ENCODE results near the gene SMURF2.

SMURF2 gene

DNA sequence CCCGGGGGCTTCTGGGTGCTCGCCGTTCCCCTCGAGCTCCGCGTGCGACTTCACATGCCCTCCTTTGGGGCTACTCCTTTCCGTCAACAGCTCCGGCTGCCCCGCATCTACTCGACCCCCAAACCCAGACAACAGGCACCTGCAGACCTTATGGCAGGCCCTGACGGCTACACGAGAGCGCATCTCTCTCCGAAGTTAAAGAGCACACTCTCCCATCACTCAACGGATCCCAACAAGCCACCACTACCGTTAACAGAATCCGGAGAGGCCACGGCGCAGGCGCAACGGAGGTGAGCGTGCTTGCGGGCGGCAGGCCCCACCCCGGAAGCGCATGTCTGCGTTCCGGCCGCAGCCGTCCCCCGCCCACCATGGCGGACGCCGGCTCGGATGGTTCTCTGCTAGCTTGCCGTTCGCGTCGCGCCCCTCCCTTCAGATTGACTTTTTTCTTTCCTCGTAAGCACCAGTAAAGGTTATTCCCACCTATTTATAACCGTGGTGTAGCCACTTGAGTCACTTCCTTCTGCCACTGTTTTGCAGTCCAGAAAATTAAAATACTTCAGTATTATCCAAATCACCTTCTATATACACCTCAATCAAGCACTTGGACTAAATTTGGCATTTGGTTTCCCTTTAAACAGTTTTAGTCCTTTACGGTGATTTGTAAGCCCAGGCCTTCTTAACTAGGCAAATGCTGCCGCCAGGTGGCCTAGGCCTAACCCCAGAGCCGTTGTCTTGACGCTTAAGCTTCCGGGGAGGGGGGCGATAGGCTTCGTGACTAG is 165.1 kb downstream of the SMURF2 start, which contains the start of gene POLG2:
POLG2 (minus strand) TSS at position 269 of the 779 bp plus-strand sequence; CDS start at position 183, 86 bp downstream.
- H3K4me3 ChIP-seq (ENCODE audit: low read length), result peak within 1 kb of the TSS; percentile 93
- TF ChIP-seq ZNF274 (IDR thresholded peaks at IDR 0.05; ENCODE audit: low read depth, low read length), result no peak

DNA sequence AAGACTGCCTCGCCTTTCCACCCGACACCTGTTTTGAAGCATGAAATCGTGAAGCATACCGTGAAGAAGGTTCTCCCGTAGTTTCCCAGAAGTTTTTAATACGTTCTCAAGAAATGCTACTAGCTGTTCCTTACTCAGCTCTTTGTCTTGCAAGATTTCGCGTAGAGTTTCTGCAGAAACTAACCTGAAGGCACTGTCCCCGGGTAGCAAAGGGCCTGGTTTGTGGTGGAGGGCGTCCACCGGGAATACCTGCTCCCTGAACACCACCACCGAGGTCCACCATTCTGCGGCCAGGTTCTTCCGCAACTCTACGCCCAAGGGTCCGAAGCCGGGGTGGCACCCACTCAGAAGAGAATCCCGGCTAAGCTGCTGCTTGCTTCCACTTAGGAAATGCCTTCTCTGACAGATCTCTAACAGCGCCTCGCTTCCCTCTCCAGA is 165.7 kb downstream of the SMURF2 start:
- H3K4me3 ChIP-seq (ENCODE audit: low read length), result peak overlapping the region; percentile 93
- no peak for TF ChIP-seq ZNF274 (IDR thresholded peaks at IDR 0.05; ENCODE audit: low read depth, low read length)
